Endothelial cell of hepatic sinusoid (primary cell): ENCODE measurements around the gene GATAD2B.

Experiments used
- in situ Hi-C: cut with HindIII; loops from 2 replicates; pipeline ENCODE4 v1.10.0; 2017; ENCODE audit warnings: low sequenced_read_pairs

Gene GATAD2B

GRCh38 chr1:153951801-153952200 is 29.0 kb upstream of the GATAD2B start:
- in situ Hi-C loops, result no loop called here

GRCh38 chr1:153951183-153951582 is 28.4 kb upstream of the GATAD2B start:
- in situ Hi-C loops, result no loop called here

DNA sequence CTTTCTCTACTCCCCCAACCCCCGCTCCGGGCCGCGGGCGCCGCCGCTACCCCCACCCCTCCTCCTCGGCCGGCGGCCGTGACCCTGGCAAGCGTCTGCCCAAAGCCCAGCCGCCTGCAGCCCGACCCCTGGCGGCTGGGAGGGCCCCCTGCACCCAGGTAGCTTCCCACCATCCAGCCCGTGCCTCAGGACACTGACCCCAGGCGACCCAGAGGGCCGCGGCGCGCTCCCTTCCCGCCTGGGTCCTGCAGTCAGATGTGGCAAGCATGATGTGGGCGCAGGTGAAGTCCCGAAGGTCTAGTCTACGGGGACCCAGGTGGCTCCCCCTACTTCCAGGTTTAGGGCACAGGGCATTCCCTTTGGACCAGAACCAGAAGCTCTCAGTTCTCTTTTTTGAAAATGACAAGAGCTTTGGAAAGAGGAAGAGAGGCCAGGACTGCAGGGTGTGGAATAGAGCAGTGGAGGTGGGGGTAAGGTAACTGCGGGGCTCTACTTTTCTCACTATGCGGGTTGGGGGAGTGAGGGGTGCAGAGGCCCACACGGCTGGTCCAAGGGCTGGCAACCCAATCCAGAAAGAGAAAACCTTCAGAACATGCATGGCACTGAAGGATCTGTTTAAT is 24.0 kb upstream of the GATAD2B start, which contains the start of gene DENND4B:
Gene DENND4B, minus strand, starts transcription at position 97 of the 620 bp plus-strand sequence. CDS start 2,344 bp downstream, outside the sequence.
- in situ Hi-C loops, result no loop called here

GRCh38 chr1:153945795-153946621 is 23.2 kb upstream of the GATAD2B start:
- in situ Hi-C loops, result no loop called here

DNA sequence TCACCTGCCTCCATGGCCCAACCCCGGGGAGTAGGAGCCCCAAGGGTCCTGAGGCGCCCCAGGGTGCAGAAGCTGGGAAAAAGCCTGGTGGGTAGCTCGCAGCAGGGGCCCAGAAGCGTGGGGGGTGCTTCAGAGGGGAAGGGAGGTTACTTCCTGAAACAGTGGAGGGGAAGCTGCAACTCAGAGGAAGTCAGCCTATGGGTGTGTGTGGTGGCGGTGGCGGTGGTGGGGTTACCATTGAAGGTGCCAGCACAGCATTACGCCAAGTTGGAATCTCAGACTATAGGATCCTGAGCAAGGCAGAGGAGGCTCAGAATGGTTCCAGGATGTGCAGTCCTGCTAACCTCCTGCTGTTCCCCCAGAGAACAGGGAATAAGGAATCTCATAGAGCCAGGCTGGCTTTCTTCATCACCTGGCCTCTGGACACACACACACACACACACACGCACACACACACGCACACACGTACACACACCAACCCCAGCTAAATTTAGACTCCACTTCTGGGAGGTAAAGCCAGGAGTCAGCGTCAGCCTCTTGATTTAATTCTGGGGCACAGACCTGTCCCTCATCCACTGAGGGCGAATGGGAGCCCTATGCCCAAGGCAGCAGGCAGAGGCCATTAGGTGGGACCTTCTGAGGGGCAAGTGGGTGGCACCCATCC is 22.5 kb upstream of the GATAD2B start:
- in situ Hi-C loops, result no loop called here

- in situ Hi-C loops, result no loop called here
Measured at GRCh38 chr1:153944827-153945117, 22.0 kb upstream of the GATAD2B start.

DNA sequence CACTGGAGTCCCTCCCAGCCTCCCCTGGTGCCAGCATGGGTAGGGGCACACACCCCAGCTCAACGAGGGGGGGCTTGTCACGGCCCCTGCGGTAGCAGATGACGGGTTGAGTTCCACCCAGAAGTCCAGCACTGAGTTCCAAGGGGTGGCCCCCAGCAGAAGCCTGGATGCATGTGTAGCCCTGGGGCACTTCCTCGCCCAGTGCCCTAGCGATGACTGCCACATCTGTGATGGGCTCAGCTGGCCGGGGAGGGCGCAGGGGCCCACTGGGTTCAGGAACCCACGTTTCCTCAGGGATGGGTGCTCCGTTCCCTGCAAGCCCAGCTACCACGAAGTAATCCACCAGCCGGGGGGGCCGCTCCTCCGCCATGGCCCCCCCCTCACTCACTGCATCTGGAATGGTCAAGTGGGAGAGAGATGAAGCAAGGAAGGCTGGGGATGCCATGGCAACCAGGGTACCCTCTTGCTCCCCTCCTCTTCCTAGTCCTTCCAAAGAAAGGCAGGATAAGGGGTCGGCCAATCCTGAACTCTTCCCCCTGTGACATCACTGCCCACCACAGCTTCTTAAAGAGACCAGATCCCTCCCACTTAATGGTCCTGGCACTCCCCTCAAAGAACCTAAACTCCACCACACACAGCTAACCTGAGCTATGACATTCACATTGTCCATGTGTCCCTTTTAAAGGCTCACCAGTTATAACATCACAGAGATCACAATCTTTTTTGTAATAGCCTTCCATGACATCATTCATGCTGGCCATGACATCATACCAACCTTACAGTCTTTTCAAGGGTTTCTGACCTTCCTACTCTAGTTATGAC is 21.4 kb upstream of the GATAD2B start:
- in situ Hi-C loops, result no loop called here

GRCh38 chr1:153942766-153943549 is 20.2 kb upstream of the GATAD2B start:
- in situ Hi-C loops, result no loop called here

DNA sequence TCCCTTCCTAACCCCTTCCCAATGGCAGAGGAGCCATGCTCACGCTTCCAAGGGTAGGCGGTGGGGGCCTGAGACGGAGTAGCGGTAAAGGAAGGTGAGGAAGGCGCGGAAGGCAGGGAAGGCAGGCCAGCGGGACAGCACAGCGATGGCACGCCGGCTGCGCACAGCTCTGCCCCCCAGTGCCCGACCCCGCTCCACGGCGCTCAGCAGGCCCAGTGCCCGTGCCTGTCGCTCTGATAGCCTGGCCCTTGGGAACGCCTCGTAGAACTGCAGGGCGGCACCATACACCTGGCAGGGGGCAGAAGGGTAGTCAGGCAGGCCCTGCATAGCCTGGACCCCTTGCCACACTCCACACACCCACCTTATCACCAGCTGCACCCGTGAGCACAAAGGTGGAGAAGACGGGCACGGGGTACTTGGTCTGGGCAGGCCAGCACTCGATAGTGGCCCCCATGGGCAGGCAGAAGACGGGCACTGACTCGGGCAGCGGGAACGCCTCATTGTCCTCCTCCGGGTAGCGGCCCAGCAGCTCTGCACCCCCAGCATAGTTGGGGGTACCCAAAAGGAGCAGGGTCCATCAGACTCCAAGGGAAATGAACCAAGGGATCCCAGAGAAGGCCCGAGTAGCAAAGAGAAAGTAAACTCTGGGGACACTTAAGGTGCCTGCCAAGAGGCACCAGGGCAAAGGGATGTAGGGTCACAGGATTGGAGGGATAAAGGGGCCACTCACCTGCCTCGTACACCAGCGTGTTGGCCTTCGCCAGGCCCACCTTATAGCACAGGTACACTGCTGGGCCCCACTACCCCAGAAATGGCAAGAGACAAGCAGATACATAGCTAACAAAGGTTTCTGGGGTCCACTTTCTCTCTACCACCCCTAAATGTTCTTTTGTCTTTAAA is 19.3 kb upstream of the GATAD2B start:
- in situ Hi-C loops, result no loop called here

DNA sequence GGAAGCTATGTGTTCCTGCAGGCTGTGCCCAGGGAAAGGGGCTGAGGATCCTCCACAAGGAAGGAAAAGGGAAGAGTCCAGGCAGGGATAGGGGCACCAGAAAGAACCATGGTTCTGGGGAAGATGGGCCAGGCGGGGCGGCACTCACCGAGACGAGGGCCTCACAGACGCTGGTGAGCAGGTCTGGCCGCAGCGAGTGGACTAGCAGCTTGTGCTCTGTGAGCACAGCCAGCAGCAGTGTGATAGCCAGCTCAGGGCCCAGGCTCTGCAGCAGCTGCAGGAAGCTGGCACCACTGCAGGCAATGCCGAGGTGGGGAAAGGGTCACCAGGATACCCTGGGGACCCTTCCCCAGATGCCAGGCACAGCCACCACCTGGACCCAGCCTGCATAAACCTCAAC is 18.0 kb upstream of the GATAD2B start:
- in situ Hi-C loops, result no loop called here

- in situ Hi-C loops, result no loop called here
Measured at GRCh38 chr1:153939476-153939875, 16.7 kb upstream of the GATAD2B start.

- in situ Hi-C loops, result no loop called here
Measured at GRCh38 chr1:153938996-153939395, 16.2 kb upstream of the GATAD2B start.

GRCh38 chr1:153937331-153937730 is 14.6 kb upstream of the GATAD2B start:
- in situ Hi-C loops, result no loop called here

DNA sequence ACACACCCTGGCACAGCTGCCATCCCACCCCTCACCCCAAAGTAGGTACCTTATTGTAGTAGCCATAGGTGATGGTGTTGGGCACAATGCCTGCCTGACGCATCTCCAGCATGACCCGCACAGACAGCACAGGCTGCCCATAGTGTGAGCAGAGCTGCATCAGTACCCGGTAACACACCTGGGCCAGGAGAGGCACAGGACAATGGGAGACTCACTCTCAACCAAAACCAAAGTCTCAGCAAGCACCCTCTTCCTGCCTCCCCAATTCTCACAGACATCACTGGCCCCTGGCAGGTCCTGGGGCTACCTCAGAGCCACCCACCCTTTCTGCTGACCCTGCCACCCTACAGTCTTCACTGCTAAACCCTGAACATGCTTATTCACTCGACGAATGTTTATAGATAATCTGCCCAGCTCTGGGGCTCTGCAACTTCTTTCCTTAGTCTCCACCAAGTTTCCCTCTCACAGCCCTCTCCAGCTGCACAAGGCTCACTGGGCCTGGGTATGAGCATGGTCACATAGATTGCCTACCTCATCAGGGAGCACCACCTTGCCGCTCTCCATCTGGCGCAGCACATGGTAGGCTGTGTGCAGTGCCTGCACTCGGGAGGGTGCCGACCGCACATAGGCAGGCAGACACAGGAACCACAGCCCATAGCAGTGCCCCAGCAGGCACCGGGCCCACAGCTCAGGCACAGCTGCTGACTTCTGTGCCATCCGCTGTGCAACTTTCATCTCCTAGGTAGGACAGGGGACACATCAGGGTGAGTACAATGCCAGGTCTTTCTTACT is 13.4 kb upstream of the GATAD2B start:
- in situ Hi-C loops, result no loop called here

- in situ Hi-C loops, result no loop called here
Measured at GRCh38 chr1:153934746-153935145, 12.0 kb upstream of the GATAD2B start.

DNA sequence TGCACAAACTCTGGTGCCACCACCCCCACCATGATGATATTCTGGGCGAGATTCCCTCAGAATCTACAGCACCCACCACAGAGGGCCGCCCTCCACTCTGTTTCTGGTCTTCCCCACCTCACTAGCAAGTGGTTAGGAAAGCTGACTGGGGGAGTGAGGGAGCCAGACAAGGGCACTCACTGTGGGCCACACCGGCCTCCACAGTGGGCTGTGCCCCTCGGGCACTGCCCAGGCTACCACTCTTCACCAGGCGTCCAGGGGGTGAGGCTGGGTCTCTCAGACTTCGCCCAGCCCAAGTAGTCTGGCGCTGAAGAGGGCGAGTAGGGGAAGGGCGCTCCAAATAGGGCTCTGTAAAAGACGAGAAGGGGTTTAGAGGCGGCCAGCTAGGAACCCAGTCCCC is 11.2 kb upstream of the GATAD2B start:
- in situ Hi-C loops, result no loop called here

DNA sequence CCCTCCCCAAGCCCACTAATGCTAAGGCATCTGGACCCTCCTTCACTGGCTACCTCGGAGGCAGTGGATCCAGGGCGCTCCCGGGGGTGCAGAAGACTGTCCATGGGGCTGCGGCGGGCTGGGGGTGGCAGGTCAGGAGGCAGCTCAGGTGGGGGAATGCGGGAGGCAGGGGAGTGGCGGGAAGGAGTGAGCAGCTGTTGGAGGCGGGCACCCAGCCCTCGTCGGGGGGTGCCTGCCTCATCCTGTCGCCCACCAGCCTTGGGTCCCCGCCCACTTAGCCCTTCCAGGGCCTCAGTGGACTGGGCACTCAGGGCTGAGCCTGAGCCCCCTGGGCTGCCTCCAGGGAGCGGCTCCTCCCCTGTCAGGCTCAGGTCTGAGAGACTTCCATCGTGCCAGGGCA is 10.7 kb upstream of the GATAD2B start:
- in situ Hi-C loops, result no loop called here
